Breast epithelium (tissue), 4 donors: Measurements from ENCODE around the gene CD79B. TPM values are rescaled to one million over a fixed set of nuclear protein-coding genes. Genes with fewer than 3 reads are reported as not detected.
A peak's percentile ranks its signal among the peaks of the same experiment; 100 is the strongest.

Experiments used
- DNase-seq, 2 donors: peaks; one replicate each; pipeline ENCODE4 v3.0.0-alpha.2; 2019; ENCODE audit warnings: low spot score in 2 of 2
- H3K27ac ChIP-seq, 2 donors: fragments of 200-600 bp; sonication (generic) in 1 of 2; one replicate each; pipeline ENCODE4 v1.5.1; 2016 to 2019; ENCODE audit warnings: mild to moderate bottlenecking in 1 of 2
- H3K27me3 ChIP-seq, 2 donors: fragments of 200-600 bp; sonication (generic) in 1 of 2; one replicate each; pipeline versions ENCODE4 v1.5.1 to v1.6.0; 2017 to 2019; ENCODE audit warnings: control low read depth in 1 of 2, mild to moderate bottlenecking in 1 of 2
- H3K36me3 ChIP-seq: fragments of 200-600 bp; one replicate; pipeline ENCODE4 v1.5.1; 2019
- H3K4me1 ChIP-seq, 2 donors: fragments of 200-600 bp; sonication (generic); one replicate each; pipeline ENCODE4 v1.5.1; 2016 to 2019; ENCODE audit warnings: control low read depth in 1 of 2
- H3K4me3 ChIP-seq, 3 donors: fragments of 200-600 bp; sonication (generic); 1 replicate in 2 of 3; 2 replicates in 1 of 3; pipeline ENCODE4 v1.5.1; 2016 to 2019; ENCODE audit warnings: mild to moderate bottlenecking in 3 of 3, moderate library complexity in 2 of 3
- H3K9me3 ChIP-seq, 2 donors: fragments of 200-600 bp; sonication (generic) in 1 of 2; one replicate each; pipeline ENCODE4 v1.5.1; 2016 to 2019; ENCODE audit warnings: control low read depth in 1 of 2
- CTCF ChIP-seq, 3 donors: fragments of 450-650 bp; IDR thresholded peaks; one replicate each; pipeline ENCODE4 v1.5.1; 2016 to 2017; ENCODE audit warnings: antibody characterized with exemption in 3 of 3, mild to moderate bottlenecking in 3 of 3, moderate library complexity in 3 of 3
- POLR2A ChIP-seq: fragments of 450-650 bp; IDR thresholded peaks from one replicate; pipeline ENCODE4 v1.6.1; 2016; ENCODE audit warnings: antibody characterized with exemption, mild to moderate bottlenecking, moderate library complexity
- POLR2AphosphoS5 ChIP-seq, 3 donors: sonication (generic); formaldehyde crosslinking; IDR thresholded peaks; one replicate each; pipeline ENCODE4 v1.6.1; 2017; ENCODE audit warnings: antibody characterized with exemption in 3 of 3
- intact Hi-C: fragments of 100-400 bp; cut with DNase I; formaldehyde crosslinking; loops from one replicate; pipeline ENCODE4 v1.15.1; 2023; ENCODE audit warnings: low total_unique reads
- total RNA-seq, 3 donors: library from RNA; depleted of rRNA; stranded (reverse); fragments of >200 nt; gene quantifications; one replicate each; pipeline ENCODE4 v1.1.0, GENCODE V29; 2016

Gene CD79B
- total RNA-seq, 3 donors from 2014 or later = 2.2 to 7.9 (median 3.4) TPM

- H3K9me3 ChIP-seq = no peaks in the 10 kb centered on the region
- no peak for DNase-seq
- H3K27me3 ChIP-seq = no peaks in the 10 kb centered on the region
- intact Hi-C loops = no loop called here
- peak overlapping the region in 1 of 2 donors; percentile 43 for H3K27ac ChIP-seq
- no peak for TF ChIP-seq CTCF (IDR thresholded peaks at IDR 0.05)
- no peak overlapping the region for H3K4me3 ChIP-seq
- no peaks in the 10 kb centered on the region for H3K36me3 ChIP-seq
- H3K4me1 ChIP-seq = no peaks in the 10 kb centered on the region
Observed at GRCh38 chr17:63939401-63939800, 7.3 kb upstream of the CD79B start.

- no peak overlapping the region for H3K4me3 ChIP-seq
- no peaks in the 10 kb centered on the region for H3K27me3 ChIP-seq
- no peak overlapping the region for H3K27ac ChIP-seq
- H3K36me3 ChIP-seq = no peaks in the 10 kb centered on the region
- TF ChIP-seq POLR2AphosphoS5 (IDR thresholded peaks at IDR 0.05) (no peak), CTCF (IDR thresholded peaks at IDR 0.05) (no peak), POLR2A (no peak)
- DNase-seq = no peak
- intact Hi-C loops = no loop called here
- no peaks in the 10 kb centered on the region for H3K9me3 ChIP-seq
- H3K4me1 ChIP-seq = no peaks in the 10 kb centered on the region
Observed at GRCh38 chr17:63937920-63938319, 5.8 kb upstream of the CD79B start.

- H3K4me1 ChIP-seq = no peaks in the 10 kb centered on the region
- DNase-seq = no peak
- no peaks in the 10 kb centered on the region for H3K9me3 ChIP-seq
- no peak for TF ChIP-seq POLR2A
- no peak for TF ChIP-seq POLR2AphosphoS5 (IDR thresholded peaks at IDR 0.05)
- TF ChIP-seq CTCF (IDR thresholded peaks at IDR 0.05) = no peak
- H3K27ac ChIP-seq = no peak overlapping the region
- H3K4me3 ChIP-seq = no peak overlapping the region
- H3K36me3 ChIP-seq = no peaks in the 10 kb centered on the region
- intact Hi-C loops = no loop called here
- H3K27me3 ChIP-seq = no peaks in the 10 kb centered on the region
Observed at GRCh38 chr17:63937319-63937718, 5.2 kb upstream of the CD79B start.

GRCh38 chr17:63934183-63935112 lies 2.3 kb upstream of the CD79B start:
- no peak overlapping the region for H3K4me3 ChIP-seq
- no peak for DNase-seq
- TF ChIP-seq POLR2AphosphoS5 (IDR thresholded peaks at IDR 0.05) (no peak), POLR2A (no peak), CTCF (IDR thresholded peaks at IDR 0.05) (no peak)
- H3K27ac ChIP-seq = no peak overlapping the region
- H3K36me3 ChIP-seq = no peaks in the 10 kb centered on the region
- no peaks in the 10 kb centered on the region for H3K4me1 ChIP-seq
- H3K27me3 ChIP-seq = no peaks in the 10 kb centered on the region
- no peaks in the 10 kb centered on the region for H3K9me3 ChIP-seq
- intact Hi-C loops = no loop called here

- Histone ChIP-seq H3K27me3 (no peaks in the 10 kb centered on the region), H3K27ac (no peak overlapping the region), H3K9me3 (no peaks in the 10 kb centered on the region), H3K4me3 (no peak overlapping the region), H3K4me1 (no peaks in the 10 kb centered on the region), H3K36me3 (no peaks in the 10 kb centered on the region)
- TF ChIP-seq POLR2A = no peak
- TF ChIP-seq CTCF (IDR thresholded peaks at IDR 0.05) = no peak
- TF ChIP-seq POLR2AphosphoS5 (IDR thresholded peaks at IDR 0.05) = no peak
- DNase-seq = no peak
- intact Hi-C loops = no loop called here
Observed at GRCh38 chr17:63933598-63933997, 1.5 kb upstream of the CD79B start.
